ENCODE results near the gene C19orf44.

The C19orf44 gene

DNA sequence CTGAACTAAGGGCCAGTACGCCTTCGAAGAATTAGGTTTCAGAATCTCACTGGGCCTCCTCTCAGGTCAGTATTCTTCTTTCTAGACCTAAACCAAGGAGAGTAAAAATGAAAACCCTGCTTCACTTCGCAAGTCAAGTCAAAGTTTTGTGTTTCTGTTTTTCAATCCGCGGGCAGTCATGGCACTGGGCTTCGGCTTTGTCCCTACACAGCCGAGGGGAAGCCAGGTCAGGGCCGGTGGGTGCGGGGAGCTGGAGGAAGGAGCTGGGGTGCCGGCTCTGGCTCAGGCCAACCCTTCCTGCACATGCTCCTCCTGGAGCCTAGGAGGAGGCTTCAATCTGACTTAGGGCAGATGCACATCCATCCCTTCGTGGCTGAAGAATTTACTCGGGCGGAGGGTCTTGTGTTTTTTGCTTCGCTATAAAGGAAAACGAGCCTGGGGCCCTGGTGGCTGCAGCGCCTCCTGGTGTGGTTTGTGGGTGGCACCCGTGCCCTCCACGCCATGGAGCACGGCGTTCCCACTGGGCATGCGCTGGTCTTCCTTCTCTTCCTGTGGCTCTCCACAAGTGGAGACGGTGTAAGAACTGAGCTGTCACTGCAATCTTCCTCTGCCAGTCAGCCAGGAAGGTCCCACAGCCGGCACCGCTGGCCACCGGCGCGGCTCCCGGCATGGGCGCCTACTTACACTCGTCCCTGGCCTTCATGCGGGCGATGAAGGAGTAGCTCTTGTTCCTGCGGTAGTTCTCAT is 22.5 kb downstream of the C19orf44 start:
- DNase-seq, result no peak

DNA sequence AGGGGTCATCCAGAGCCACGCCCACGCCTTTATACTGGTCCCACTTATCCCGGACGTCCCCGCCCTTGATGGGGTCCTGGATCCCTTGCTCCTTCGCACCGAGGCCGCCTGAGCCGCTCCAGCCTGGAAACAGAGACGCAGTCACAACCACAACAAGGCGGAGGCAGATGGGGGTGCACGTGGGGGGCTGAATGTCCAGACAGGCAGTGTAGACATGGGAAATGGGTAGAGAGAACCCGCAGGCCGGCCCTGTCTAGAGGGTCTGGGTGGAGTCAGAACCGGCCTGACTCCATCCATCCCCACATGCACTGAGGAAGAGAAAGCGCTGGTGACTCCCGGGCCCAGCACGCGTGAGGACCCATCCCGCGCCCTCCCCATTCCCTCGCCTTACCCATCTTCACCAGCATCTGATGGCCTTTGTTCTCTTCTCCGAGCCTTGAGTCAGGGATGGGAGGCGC is 23.1 kb downstream of the C19orf44 start:
- no peak for DNase-seq

DNA sequence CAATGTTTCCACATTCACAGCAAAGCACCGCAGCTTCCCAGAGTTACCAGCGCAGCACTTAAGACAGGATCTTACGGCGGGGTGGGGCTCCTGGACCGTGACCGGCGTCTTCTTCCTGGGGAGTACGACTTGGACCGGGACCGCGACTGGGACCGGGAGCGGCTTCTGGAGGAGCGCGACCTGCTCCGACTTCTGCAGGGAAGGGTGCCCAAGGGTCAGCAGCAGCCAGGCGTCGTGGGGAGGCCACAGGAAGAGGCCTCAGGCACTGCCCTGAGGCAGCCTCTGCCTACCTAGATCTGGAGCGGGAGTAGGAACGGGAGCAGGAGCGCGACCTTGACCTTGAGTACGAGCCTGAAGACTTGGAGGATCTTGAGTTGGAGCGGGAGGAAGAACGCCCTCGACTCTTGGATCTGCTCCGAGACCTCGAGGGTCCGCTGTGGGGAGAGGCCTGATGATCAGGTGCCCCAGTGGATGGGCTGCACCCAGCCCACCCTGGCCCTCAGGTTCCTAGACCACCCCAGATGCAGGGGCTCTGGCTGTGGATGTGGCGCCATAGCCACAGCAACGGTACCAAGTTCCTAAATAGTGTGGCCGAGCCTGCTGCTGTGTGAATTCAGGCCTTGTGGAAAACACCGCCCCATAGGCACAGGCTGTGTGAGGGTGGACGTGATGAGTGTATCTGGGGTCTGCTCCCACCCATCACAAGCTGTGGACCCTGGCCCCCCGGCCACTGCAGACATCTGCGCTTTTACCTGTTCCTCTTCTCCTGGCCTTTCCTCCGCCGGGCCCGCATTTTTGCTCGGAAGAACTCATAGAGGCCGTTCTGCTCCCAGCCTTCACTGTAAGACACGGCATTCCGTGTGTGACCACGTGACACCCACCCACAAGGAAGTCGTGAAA is 24.1 kb downstream of the C19orf44 start:
- DNase-seq, result no peak

DNA sequence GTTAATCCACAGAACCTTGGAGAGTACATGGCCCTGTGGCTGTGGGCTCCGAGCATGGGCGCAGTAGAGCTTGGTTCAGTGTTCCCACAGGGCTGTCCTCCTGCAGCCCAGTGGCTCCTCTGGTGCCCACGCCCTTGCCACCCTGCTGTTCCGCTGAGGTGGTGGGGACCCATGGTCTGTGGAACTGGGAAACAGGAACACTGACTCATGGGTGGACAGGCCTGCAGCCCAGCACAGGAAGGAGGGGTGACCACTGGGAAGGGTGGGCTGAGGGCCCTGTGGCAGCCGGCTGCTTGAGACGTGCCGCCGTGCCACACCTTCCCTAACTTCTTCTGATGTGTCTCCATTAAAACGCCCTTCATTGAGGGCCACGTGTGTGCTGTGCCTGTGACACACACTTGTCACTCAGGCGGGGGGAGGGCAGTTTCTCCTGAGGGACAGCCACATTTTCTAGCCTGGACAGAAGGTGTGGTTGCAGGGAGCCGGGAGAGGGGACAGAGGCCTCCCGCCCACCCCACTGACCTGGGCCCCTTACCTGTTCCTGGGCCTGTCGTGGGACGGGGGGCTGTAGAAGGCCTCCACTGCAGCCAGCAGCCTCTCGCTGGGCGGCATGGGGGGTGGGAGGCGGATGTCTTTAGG is 24.9 kb downstream of the C19orf44 start:
- DNase-seq, result no peak

DNA sequence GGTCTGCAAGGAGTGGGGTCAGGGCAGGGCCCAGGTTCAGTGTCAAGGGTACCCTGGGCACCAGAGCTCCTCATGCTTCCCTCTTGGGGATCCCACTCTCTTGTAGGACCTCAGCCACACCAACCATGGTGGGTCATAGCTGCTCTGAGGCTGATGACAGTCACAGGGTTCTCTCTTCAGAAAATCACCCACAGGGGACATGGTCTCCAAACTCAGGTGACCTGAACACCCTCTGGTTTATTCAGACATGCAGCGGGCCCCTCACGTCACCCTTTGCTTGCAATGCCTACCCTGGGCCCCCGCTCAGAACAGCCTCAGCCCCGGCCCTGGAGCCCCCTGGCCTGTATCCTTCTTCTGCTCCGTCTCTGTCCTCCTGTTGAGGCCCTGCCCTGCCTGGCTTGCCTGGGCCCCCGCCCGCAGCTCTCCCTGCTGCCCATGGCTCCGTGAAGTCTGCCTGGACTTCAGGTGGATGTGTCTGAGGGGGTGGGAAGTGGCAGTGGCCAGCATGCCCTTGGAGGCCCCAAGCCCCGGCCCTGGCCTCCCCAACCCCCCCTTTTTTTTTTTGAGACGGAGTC is 25.6 kb downstream of the C19orf44 start:
- DNase-seq, result no peak

DNA sequence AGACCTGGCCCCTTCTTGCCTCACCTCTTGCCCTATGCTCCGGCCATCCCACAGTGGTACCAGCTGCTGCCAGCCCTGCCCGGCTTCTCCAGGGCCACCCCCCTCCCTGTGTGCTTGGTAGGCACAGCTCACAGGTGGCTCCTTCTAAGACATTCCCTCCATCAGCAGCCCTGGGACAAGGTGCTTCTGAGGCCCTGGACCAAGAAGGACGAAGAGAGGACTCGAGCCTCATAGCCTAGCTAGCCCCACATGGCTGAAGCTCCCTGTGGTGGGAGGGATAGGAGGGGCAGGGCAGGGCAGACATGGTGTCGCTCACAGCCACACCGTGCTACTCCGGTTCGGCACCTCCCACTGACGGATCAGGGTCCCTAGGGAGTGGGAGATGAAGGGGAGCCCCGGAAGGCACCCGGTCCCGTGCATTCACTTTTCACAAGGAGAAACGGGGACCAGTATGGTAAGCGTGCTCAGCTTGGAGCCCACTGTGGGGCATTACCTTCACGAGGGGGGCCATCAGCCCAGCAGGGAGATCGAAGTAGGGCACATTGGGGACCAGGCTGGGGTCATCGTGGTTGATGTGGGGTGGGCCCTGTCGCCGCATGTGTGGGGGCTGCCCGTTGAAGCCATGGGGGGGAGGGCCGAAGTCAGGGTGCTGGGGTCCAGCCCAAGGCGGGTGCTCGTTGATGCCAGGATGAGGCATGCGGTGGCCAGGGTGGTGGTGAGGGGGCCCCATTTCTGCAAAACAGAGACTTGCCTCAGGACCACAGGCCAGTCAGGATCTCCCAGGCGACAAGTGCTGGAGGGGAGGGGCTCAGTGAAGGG is 26.6 kb downstream of the C19orf44 start:
- DNase-seq, result no peak

DNA sequence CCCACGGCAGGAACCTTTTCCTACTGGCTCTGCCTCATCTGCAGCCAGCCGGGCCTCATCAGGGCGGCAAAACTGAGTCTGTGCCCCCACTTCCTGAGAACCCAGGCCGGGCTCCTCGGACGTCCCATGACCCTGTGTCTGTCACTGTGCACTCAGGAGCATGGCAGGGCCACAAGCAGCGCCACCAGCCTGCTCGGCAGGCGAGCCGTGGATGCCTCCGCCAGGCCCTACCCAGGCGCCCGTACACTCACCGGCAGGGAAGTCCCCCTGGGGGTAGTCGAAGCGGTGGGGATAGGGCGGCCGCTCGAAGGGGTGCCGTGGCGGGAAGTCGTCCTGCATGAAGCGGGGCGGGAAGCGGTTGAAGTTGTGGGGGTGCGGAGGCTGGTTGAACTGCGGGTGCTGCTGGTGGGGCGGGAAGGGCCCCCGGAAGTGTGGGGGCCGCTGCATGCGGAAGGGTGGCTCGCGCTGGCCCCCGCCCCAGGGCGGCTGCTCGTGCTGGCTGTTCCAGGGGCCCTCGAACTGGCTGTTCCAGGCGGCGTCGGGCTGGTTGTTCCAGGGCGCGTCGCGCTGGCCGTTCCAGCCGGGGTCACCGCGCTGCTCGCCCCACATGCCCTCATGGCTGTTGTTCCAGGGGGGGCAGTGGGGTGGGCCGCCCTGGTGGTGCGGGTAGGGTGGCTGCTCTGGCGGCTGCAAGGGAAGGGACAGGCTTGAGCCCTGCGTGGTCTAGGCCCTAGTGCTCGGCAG is 29.0 kb downstream of the C19orf44 start:
- no peak for DNase-seq

DNA sequence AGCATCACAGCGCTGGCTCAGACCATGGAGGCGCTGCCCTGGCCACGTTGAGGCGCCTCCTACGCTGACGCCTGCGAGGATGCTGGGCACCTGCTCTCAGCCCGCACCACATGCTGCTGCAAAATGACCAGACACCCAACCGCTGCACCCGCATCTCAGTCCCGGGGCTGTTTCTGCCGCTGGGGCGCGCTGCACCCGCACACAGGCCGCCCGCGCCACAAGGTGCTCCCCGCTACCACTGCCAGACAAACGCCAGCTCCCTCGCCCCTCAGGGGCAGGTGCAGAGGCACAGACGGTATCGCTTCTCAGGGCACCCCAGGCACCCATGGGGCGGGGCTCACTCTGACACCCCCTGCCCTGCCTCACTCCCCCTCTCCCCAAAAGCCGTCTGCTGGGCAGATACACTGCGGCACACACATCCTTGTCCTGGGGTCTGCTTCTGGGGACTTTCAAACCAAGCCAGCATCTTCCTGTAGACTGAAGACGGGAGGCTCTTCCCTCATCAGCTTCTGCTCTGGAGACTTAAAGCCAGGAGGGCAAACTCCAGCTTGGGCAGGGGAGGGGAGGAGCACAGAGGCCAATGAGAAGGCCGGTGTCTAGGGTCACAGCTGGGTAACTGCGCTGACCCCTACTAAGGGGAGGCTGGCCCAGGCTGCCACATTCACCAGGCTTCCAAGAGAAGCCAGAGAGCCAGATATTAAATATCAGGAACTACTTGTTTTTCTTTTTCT is 29.7 kb downstream of the C19orf44 start:
- DNase-seq, result no peak

DNA sequence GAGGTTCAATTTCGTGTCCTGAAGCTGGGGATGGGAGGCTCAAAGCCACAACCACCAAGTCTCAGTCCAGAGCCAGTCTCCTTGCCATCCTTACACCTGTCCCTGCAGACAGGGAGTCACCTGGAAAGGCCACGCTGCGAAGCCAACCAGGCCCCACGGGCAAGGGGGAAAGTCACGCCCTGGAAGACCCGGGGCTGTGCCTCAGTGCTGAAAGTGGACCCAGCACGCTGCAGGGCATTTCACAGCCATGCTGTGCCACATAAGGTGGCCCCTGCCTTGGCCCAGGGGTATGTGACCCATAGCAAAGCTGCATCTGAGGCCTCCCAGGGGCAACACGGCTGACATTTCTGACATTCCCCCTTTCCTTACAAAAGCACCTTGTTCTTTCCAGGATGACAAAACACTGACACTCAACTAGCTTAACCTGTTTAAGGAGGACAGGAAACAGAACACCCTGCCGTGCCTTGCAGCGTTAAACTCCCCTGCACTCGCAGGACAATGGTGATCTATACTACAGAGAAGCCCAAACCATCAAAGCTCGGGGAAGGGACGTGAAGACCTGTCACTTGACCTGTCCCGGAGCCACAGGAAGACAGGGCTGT is 31.2 kb downstream of the C19orf44 start:
- no peak for DNase-seq

DNA sequence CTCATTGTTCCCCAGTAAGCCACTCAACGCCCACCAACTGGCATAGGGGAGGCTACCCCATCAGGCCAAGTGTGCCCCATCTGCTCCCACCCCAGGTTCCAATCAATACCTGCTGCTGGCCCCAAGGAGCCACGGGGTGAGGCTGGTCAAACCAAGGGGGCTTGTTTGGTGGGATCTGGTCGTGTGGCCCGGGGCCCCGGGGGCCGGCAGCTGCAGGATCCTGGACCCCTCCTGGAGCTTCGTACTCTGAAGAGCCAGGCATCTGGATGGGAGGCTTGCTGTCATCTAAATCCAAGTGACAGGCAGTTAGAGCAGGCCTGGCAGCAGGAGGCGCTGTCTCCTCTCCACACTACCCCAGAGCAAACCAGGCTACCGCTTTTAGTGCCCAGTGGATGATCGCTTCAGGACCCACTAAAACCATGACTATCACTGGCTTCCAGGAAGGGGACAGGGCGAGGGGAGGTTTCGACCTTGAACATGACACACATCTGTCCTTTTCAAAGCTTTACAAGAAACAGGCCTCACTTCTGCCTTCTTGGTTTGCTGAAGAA is 31.9 kb downstream of the C19orf44 start:
- no peak for DNase-seq

DNA sequence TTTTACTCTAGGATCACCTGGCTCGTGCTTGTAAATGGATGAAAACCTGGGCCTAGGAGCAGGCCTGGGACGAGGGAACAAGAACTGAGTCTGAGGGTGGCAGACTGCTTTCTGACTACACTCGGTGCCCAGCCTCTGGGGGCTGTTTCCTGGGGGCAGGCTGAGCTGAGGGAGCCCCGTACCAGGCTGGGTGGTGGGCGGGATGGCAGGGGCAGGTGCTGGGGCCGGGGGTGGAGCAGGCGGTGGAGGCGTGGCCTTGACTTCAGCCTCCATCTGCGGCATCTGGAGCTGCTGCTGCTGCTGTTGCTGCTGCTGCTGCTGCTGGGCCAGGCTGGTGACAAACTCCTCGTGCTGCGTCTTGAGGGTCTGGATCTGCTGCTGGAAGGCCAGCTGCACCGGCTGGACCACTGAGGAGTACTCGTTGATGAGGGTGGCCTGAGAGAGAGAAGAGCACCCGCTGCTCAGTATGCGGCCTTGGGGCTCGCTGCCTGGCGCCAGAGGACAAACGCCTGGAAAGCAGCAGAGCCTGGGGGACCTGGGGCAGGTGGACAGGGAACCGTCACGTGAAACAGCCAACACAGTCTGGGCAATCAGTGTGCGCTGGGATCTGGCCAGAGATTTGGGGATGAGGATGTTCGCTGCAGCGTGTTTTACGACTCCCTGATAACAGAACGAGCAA is 33.4 kb downstream of the C19orf44 start:
- no peak for DNase-seq

DNA sequence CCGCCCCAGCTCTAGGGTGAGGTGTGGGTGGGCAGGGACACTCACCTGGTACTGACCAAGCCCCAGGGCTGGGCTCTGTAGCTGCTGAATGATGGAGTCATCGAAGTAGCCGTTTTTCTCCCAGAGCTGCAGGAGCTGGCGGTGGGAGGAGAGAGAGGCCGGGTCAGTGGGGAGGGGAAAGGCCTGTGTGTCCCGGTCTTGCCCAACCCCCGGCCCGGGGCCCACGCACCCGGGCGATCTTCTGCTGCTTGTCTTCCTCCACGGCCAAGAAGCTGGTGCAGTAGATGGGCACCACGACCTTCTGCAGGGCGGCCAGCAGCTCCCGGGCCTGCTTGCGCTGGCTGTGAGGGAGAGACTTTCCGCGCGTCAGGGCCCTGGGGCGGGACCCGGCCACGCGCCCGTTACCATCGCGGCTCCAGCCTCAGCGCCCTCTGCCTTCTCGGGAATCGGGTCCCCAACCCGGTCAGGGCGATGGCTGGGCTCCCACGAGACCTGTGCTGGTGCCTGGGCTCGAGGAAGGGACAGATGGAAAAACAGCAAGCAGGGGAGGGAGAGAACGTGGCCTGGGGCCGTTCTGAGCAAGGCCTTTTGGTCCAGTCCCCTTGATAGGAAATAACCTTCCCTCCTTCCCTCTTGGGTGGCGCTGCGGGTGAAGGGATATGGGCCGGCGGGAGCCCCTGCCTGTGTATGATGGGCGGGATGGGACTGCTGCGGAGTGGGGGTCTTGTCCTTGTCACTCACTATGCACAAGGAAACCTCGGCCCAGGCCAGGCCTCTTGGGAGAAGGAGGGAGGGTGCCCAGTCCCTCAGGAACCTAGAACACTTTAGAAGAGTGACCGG is 34.6 kb downstream of the C19orf44 start:
- no peak for DNase-seq

DNA sequence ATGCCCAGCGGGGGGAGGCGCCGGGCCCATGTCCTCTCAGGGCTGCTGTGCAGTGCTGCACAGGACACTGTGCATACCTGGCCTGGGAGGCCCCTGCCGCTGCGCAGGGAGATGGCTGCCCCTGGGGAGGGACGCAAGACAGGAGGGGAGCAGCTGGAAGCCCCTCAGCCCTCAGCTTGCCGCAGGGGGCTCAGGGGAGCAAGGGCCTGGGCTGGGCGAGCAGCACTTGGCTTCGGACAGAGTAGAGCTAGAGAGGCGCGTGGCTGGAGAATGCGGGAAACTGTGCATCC is 35.1 kb downstream of the C19orf44 start:
- DNase-seq, result no peak

DNA sequence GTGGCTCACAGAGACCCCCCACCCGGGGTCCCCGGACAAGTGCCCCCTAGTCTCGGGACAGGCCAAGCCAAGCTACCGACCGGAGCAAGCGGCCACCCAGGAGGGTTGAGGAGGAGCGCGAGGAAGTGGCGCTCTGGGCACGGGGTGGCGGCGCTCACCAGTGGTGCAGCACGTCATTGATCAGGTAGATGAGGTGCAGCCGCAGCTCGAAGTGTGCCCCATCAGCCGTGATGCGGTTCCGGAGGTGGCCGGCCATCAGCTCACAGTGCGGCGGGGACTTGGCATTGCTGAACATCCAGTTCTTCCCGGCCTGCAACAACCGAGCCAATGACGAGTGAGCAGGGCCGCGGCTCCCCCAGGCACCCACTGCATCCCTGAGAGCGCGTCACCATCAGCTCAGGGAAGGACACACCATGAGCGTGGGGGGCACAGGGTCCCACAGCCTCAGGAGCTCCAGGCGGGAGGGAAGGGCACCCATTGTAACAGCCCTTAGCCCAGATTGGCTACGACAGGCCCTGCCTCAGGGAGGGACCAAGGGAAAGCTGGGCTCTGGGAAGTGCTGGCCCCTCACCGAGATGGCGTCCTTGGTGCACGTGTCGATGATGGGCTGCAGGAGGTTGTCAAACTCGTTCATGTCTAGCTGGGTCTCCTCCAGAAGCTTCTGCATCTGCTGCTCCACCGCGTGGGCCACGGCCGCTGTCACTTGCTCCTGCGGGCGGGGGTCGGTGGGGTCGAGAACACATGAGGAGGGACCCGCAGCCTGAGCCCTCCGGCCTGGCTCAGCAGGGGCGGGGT is 36.4 kb downstream of the C19orf44 start:
- DNase-seq, result no peak

DNA sequence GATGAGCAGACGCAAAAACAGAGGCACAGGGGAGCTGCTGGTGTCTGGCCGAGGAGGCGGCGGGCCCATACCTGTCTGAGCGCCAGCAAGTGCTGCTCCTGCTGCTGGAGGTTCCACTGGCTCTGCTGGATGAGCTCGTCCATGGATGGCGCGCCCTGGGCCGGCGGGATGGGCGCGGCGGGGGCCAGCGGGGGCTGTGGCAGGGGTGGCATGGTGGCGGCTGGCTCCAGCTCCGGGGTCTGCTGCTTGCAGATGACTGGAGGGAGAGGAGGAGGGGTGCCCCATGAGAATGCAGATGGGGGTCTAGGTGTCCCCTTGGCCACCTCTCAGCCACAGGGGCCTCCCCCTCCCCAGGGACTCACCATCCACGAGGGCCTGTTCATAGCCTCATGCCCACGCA is 39.2 kb downstream of the C19orf44 start:
- DNase-seq, result no peak

DNA sequence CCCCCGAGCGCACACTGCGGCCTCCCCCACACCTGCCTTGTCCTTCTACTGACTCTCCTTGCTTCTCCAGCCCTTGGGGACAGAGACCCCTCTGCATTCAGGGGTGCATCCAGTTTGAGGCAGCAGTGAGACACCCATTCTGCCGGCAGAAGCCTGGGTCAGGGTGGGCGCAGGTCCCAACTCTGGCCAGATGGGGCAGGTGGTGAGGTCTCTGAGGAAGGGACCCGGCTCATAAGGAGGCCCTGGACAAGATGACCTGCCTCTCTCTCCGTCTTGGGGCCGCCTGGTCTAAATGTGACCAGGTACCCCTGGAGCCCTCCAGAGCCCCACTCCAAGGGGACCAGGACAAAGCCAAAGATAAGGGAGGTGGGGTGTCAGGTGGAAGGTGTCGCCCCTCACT is 39.9 kb downstream of the C19orf44 start:
- DNase-seq, result no peak

DNA sequence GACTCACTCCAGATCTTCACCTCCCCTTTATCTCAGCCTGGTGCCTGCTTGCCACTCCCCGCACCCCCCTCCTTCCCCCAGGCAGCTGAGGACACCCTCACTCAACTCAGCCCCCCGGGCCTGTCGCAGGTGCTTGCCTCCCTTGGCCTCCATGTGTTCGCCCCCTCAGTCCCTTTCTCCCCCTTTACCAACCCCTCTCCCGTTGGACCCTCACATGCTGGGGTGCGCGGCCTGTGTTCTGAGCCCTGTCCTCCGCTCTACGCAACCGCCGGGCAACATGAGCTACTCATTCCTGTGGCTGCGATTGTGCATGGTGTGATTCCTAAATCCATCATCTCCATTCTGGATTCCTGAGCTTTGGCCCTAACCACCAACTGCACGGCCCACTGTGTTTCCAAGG is 40.9 kb downstream of the C19orf44 start:
- DNase-seq, result no peak

DNA sequence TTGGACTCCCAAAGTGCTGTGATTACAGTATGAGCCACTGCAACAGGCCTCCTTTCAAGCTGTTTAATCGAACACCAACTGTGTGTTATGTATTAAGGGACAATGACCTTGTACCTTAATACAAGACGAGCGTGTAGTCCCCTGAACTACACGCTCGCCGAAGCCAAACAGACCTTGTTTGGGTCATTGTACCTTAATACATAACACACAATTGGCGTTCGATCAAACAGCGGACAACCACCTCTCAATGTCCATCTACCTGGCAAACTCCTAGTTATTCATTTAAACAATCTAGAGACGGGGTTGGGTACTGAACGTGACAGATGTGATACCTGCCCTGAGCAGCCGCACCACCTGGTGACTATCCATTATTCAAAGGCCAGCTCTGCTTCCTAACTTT is 44.8 kb downstream of the C19orf44 start:
- no peak for DNase-seq

Data from DMS 273 treated with DMSO at 0.1 percent for 48 hours (cell line).